ENCODE data around the gene TRANK1. TPM values are rescaled to one million over a fixed set of nuclear protein-coding genes. Genes with fewer than 3 reads are reported as not detected.
"Not testable (repeated sequence)": the region's sequence is repeated elsewhere in the genome, so short reads cannot be mapped to it uniquely, and the experiment has no call there.

TRANK1 gene
- total RNA-seq, 1 donor from 2014 or later = 9.0 TPM

DNA sequence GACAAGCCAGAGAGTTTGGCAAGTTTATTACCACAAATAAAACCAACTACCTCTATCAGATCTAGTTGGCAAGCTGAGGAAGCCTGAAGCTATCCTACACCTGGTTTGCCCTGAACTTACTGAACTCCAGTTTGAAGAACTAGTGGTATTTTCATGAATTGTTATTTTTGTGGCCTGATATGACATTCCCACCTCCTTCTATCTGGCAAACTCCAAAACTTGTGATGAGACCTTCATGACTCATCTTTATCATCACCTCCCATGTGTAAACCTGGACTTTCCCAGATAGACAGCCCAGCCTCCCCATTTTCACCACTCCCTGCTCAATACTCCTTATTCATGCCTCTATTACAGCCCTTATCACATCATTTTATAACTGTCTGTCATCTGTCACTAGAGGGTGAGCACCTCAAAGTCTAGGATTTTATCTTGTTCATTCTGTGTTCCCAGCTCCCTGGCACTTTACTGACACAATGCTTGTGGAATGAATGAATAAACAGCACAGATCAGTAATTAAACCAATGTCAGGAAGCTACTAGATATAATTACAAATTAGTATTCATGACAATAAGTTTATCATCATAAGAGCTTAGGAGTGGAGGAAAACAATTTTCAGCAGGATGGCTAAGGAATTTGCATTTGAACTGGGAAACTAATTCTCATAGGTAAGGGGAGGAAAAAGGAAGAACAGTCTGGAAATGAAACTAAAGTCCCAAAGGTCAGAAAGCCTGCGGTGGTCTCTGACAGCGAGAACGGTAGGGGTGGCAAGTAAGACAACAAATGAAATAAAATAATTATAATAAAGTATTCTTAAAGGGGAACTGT lies 13.2 kb upstream of the TRANK1 start:
- FAIRE-seq (no peak), DNase-seq (ENCODE audit: low spot score in 2 of 2) (no peak)

DNA sequence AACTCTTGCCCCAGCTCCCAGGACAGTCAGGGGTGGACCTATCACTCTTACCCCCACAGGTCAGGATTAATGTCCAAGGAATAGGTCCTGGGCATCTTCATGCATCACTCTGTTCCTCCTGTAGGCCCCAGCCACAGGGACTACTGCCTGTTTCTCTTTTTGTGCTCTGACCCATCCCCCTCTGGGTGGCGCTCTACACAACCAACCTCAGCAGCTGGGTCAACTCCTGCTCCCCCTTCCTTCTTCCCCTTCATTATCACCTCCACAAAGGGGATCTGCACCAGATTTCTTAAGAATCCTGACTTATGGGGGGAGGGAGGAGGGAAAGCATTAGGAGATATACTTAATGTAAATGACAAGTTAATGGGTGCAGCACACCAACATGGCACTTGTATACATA lies 12.2 kb upstream of the TRANK1 start:
- DNase-seq (ENCODE audit: low spot score in 2 of 2) (no peak), FAIRE-seq (no peak)

DNA sequence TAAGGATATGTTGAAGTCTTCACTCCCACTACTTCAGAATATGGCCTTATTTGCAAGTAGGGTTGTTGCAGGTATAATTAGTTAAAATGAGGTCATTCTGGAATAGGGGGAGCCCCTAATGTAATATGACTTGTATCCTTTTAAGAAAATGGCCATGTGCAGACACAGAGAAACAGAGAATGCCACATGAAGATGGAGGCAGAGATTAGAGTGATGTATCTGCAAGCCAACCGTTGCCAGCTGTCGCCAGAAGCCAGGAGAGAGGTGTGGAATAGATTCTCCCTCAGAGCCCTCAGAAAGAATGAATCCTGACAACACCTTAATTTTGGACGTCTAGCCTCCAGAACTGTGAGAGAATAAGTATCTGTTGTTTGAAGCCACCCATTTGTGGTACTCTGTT lies 11.3 kb upstream of the TRANK1 start:
- no peak for FAIRE-seq
- DNase-seq (ENCODE audit: low spot score in 2 of 2) = no peak

DNA sequence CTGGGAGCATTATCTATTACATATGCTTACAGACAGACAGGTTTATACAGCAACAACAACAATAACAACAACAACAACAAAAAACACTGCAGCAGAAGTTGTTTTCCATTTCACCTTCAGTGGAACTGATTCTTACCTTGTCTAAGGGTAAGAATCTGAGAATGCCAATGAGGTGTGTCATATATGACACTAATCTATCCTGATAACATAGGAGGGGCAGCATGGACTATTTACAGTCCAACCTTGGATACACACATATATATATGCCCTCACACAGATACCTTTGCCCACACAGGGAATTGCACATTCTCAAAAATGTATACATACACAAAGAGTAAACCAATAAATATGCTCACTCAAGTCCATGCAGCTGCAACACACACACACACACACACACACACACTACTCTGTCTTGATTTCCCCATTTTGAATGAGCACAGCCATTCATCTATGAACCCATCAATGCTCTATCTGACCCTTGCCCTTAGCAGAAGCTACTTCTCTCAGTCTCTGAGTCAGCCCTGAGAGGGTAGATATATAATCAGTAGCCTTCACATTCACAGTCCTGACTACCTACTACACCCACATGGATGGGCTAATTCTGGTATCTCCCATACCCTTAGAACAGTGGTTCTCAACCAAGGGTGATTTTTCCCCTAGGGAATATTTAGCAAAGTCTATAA lies 9.7 kb upstream of the TRANK1 start:
- FAIRE-seq = no peak

DNA sequence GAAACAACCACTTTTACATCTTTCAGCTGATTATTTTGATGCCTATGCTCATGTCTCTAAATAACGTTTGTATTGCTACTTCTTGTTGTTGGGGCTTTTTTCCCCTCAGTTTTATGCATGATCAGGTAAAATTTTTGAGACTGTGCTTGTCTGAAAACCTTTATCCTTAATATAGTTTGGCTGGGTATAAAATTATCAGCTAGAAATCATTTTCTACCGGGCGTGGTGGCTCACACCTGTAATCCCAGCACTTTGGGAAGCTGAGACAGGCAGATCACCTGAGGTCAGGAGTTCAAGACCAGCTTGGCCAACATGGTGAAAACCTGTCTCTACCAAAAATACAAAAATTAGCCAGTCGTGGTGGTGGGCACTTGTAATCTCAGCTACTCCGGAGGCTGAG lies 3.0 kb upstream of the TRANK1 start:
- DNase-seq (ENCODE audit: low spot score in 2 of 2); FAIRE-seq: not testable (repeated sequence)

More for the DNA sequence above, 9.7 kb upstream of the TRANK1 start:
- DNase-seq (ENCODE audit: low spot score in 2 of 2) = no peak

DNA sequence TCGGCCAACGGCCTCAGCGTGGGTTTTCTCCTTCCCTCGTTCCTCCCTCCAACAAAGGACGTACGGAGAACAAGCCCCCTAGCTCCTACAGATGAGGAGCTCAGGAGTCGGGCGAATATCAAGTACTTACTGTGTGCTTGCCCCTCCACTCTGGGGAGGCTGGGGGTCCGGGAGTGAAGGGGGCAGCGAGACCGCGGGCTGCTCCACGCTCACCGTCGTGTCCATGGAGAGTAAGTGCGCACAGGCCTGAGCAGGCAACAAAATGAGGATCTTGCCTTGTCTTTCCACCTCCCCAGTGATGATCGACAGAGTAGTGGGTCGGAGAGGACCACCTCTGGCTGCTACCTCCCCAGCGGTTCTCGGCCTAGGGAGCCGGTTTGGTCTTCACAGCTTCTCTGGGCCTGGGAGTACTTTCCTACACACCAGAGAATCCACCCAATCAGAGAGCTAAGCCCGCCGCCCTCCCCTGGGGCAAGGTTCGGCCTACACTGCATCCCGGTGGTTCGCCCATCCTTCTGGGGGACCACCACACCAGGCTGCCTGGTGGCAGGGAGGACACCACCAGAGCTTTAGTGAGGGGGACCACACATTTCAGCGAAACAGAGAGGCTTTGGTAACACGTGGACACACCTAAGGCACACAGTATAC lies 603 bp upstream of the TRANK1 start:
- no peak for FAIRE-seq
- DNase-seq (ENCODE audit: low spot score in 2 of 2) = no peak

DNA sequence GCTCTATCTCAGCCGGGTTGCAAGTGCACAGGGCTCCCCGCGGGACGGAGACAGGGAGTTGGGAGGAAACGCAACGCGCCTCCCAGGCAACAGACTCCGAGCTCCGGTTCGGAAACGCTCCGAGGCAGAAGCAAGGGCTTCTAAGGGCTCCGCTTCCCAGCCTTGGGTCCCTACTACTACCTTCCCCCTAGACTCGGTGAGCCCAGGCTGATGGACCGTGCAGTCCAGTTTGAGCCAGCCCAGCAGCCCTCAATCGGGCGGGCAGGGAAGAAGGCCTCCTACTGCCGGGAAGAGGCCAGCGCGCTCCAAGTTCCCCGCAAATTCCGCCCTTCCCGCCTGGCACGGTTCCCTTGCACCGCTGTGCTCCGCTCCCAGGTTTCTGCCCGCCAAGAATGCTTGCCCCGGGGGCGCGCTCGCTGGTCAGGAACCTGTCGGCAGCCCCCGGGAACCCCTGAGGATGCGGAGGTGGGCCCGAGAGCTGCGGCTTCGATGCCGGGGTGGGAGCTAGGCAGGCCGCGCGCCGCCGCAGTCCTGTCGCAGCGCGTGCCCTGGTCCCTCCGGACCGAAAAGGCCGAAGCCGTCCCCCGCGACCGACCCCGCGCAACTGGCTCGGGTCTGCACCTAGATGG lies 728 bp downstream of the TRANK1 start:
- DNase-seq (ENCODE audit: low spot score in 2 of 2) (peak; percentile 60 to 74), FAIRE-seq (no peak)

DNA sequence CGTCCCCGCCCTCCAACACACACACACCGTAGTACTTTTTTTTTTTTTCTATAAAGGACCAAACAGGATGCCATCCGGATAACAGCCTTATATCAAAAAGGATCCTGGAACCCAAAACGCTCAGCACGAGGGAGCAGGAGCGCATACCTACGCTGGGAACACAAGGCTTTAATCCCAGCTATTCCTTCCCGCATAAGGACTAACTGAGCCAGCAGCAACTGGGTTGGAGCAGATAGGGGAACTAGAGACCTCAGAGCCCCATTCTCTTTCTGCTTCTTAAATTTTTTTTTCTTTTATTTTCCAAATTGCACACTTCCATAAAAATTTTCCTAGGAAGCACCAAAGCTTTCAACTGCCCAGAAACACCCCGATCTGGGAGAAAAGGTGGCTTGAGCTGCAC lies 1.3 kb downstream of the TRANK1 start:
- no peak for FAIRE-seq
- DNase-seq (ENCODE audit: low spot score in 2 of 2) = no peak

DNA sequence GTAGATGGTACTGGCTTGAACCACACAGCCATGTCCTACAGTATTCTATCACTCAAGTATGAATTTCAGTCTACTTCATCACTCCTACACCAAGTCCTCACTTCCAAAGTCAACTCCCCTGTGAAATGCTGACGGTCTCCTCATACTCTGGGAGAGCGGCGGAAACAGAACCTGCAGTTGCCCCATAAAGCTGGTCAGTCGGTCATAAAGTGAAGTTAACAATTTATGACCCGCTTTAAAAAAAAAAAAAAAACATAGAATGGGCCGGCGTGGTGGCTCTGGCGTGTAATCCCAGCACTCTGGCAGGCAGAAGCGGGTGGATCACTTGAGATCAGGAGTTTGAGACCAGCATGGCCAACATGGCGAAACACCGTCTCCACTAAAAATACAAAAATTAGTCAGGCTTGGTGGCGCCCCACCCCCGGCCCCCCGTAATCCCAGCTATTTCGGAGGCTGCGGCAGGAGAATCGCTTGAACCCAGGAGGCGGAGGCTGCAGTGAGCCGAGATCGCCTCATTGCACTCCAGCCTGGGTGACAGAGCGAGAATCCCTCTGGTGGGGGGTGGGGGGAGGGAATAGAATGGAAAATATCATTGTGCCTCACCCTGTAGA lies 2.1 kb downstream of the TRANK1 start:
- DNase-seq (ENCODE audit: low spot score in 2 of 2) (no peak), FAIRE-seq (no peak)

DNA sequence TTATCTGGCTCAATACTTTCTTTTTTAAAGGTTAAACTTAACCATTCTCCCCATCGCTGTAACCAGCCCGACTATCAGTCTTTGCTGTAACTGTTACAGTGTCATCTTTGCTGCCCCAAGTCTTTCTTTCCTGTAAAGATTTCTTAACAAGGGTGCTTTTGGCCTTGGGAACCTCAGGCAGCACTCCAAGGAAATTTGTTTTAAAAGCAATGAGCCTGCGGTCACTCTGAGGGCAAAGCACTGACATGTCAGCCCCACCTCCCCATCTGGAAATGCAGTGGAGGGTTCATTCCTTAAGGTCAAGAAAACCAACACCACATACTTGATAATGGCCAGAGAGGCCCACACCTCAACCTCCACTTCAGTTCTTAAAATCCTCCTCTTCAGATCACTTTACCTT lies 3.2 kb downstream of the TRANK1 start:
- FAIRE-seq (no peak), DNase-seq (ENCODE audit: low spot score in 2 of 2) (no peak)

DNA sequence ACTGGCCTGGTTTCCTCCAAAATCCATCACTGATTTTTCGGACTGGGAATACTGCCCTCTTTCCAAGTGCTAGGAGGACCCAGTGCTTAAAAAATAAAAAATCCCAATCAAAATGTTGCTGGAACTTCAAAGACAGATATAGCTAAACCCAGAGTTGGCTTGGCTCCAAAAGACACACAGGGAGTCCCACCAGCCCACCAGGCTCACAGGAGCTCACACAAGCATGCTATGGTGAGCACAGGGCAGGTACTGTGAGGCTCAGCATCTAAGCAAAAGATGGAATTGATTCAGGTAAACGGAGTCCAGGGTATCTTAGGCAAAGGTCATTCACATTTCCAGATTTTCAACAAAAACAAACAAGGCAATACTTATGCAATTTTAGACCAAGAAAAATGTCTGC lies 3.7 kb downstream of the TRANK1 start:
- FAIRE-seq (no peak), DNase-seq (ENCODE audit: low spot score in 2 of 2) (no peak)

DNA sequence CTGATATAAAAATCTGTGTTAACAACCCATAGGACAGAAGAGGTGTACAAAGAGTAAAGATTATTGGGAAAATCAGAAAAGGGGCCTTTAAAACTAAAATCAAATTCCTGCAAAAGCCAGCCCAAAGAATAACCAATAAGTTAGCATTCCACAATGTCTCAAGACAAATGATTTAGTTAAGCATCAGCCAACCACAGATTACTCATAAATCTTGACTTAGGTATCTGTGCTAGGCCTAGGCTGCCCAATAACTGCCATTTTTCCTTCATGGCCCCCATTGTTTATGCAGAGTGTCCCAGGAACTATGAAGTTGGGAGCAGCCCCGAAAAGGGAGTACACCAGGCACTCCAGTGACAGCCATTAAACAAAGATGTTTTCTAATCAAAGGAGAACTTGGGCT lies 7.4 kb downstream of the TRANK1 start:
- FAIRE-seq (no peak), DNase-seq (ENCODE audit: low spot score in 2 of 2) (no peak)

DNA sequence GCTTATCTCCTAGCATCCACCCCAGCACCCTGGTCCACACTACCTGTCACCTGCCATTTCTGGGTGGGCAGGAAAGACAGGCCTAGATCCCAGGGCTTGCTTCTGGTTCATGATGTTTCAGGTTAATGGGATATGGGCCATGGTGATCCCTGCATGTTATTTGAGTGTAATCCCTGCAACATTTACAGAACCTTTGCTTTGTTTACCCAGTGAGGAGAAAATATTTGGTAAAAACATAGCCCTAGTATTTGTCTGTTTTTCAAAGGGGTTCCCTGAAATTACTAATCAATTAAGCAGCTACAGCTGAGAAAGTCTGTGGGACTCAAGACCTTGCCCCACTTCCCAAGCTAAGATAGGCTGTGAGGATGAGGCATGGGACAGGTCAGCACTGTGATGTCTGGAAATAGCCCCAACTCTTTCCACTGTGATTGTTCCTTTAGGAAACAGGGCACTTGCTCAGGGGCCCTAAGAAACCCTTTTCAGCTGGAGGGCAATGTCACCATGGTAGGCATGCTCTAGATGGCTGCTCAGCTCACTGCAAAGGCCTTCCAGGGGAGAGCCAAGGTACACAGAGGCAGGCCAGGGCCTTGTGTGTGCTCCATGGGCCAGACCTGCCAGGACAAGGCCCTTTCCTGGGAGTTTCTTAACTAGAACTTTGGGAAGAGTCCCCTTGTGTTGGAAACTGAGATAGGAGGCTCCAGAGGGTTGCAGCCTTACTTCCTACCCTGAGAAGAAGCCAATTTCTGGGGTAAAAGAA lies 11.1 kb downstream of the TRANK1 start:
- DNase-seq (ENCODE audit: low spot score in 2 of 2) = no peak
- no peak for FAIRE-seq

DNA sequence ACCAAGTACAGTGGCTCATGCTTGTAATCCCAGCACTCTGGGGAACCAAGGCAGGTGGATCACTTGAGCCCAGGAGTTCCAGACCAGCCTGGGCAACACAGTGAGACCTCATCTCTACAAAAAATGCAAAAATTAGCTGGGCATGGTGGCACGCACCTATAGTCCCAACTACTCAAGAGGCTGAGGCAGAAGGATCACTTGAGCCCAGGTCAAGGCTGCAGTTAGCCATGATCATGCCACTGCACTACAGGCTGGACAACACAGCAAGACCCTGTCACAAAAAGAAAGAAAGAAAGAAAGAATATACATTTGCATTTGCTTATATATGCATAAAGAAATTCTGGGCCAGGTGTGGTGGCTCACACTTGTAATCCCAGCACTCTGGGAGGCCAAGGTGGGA lies 13.4 kb downstream of the TRANK1 start:
- FAIRE-seq; DNase-seq (ENCODE audit: low spot score in 2 of 2): not testable (repeated sequence)

DNA sequence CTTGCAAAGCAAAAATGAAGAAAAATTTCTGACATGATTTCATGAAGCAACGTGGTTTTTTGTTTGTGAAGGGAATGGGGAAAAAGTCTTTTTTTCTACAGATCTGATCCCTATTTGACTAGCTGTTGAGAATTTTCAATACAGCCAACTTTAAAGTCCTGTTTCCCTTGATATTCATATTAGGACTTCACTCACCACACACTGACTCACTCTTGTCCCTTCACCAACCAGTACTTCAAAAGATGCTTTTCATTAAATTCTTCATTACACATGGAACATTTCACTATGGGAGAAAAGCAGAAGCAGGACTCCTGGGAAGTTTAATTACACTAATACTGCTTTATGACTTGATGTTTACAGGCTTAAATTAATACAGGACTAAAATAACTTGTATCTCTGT lies 16.6 kb downstream of the TRANK1 start:
- no peak for DNase-seq (ENCODE audit: low spot score in 2 of 2)
- no peak for FAIRE-seq

DNA sequence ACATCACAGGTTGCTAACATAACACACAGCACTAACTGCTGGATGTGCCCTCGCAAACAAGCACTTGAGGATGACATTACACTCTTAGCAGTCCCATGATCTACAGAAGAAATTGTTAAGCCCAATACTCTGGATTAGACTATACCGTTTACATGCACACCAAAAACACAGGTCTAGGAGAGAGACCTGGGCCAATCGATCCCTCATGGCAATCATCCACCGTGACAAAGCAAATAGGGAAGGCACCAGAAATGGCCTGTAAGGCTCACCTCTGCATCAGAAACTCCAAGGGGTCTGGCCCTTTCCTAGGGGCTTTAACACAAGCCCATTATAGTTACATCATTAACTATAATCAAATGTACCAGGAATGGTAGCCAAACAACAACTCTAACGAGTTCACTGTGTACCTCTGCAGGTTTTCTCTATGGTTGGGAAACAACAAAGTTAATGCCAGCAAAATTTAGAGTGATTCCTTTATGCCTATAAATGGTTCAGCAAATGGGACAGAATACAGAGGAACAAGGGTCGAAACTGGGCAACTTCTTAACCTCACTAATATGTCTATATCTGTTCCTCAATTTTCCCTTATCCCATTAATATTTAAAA lies 18.5 kb downstream of the TRANK1 start:
- no peak for FAIRE-seq
- no peak for DNase-seq (ENCODE audit: low spot score in 2 of 2)

DNA sequence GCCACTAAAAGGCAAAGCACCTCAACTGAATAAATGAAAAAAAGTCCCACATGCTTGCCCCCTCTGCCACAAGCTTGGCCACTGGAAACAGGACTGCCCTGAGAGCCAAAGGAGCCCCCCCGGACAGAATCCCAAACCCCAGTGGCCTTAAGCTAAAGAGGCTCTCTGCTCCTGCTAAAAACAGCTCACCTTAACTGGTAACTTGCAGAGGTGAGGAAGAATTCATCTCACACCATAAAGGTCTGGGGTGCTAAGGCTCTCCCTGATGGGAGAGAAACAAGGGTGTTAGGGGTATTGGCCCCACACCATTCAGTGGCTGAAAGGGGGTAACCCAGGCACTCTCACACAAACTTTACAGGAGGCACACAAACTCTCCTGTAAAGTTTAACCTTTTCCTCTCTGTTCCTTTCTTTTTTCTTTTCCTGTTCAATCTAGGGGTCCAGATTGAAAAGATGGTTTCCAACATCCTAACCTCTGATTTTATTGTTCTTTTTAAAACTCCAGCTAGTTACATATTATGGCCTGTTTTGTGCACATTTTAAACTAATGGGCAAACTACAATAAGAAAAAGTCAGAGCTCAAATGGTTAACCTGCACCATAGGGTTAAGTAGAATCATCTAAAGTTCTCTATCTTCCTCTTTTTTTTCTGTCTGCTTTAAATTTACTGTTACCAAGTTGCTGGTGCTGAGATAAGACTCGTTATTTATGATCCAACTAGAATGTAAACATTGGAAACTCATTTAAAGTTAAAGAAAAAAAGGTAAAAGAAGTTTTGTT lies 19.9 kb downstream of the TRANK1 start:
- no peak for DNase-seq (ENCODE audit: low spot score in 2 of 2)

DNA sequence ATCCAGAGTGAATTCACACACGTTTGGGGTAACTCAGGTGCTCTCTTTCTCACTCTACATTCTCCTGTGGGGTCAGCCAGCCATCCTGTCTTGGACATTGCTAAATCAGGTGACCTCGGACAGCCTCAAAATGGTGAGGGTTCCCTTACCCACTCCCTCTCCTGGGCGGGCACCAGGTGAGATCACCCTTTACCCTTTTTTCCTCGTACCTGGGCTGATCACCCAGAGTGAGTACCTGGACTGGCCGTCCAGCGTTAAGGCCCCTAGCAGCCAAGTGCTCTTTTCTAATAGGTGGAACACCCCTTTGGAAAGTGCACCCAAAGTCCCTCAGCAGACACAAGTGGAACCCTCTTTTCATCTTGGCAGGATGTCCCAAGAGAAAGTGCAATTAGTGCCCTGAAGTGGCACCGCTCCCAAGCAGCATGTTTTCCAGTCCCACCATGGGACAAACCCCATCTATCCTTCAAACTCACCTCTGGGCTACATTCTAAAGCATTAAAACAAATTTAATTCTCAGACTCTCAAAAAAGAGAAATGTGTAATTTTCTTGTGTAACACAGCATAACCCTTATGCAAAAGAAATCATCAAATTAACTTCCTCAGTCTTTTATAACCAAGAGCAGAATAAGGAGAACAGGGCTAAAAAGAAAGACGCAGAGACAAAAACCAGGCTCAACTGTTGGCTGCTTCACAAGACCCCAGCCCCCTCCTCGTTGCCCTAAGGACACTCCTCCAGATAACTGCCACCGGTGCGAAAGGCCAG lies 20.7 kb downstream of the TRANK1 start:
- DNase-seq (ENCODE audit: low spot score in 2 of 2) = no peak

More for the DNA sequence above, 19.9 kb downstream of the TRANK1 start:
- no peak for FAIRE-seq

More for the DNA sequence above, 20.7 kb downstream of the TRANK1 start:
- no peak for FAIRE-seq

Data from frontal cortex (tissue), 4 donors.